Dermis blood vessel endothelial cell (primary cell): ENCODE results near the gene KIRREL3. TPM values are rescaled to one million over a fixed set of nuclear protein-coding genes. Genes with fewer than 3 reads are reported as not detected.

Source experiments
- DNase-seq: peaks from one replicate; pipeline ENCODE4 v3.0.0; 2010
- total RNA-seq: library from RNA; depleted of rRNA; stranded (reverse); fragments of >200 nt; gene quantifications from 2 replicates; pipeline ENCODE4 v1.2.3, GENCODE V29; 2014

The KIRREL3 gene
- total RNA-seq, 1 donor from 2014 or later, result not detected

DNA sequence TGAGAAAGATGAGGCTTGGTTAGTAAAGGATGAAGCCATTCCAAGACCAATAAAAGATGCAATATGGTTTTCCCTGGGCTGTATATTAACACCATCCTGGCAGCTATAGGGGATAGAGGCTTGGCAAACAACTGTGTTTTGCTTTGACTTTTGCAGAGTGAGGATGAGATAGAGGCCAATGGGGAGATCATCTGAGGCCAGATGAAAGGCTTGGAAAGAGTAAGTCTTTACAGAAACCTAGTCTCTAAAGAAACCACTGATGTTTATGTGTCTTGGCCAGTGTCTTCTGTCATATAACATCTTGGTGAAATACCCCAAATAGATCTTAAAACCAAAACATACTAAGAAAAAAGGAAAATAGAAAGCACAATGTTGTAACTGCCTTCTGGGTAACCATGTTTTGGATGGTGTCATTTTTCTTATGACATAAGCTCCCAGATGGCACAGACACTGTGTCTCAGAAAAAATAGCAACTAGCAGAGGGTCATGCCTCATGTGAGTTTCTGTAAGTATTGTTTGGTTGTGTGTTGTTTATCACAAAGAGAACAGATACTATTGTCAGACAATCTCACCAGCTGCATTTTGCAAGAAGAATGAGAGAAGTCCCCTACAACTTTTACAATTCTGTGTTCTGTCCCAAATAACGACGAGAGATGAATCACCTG lies 339.7 kb downstream of the KIRREL3 start:
- DNase-seq, result no peak

DNA sequence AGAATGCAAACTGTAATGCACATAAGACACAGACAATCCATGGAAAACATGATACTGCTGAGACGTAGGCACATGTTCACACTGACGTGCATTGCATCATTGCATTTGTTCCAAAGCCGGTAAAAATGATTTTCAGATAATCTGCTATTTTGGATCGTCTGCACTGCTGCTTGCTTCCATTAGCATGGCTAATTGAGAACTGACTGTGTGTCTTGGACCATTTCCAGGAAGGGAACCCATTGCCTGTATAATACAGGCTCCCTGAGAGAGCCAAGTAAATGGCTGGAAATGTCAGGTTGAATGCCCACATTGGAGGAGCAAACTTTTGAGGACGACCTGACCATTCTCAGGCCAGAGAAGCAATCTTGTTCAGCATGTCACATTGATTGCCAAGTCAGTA lies 340.2 kb downstream of the KIRREL3 start:
- DNase-seq, result no peak

GRCh38 chr11:126658306-126659056 lies 342.1 kb downstream of the KIRREL3 start:
- no peak for DNase-seq

DNA sequence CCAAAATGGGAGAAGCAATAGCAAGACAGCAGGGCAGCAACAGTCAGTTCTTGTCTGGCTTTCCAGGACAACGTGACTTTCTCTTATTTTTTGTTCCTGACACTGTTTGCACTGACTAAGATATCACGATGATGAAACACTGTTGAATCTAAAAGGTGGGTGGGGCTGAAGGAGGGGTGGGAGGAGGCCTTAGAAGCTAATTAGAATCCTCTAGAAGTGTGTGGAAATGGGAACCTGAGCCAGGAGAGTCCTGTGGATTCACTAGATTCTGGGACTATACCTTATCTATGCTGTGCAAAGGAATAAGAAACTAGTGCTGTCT lies 344.8 kb downstream of the KIRREL3 start:
- DNase-seq, result no peak

DNA sequence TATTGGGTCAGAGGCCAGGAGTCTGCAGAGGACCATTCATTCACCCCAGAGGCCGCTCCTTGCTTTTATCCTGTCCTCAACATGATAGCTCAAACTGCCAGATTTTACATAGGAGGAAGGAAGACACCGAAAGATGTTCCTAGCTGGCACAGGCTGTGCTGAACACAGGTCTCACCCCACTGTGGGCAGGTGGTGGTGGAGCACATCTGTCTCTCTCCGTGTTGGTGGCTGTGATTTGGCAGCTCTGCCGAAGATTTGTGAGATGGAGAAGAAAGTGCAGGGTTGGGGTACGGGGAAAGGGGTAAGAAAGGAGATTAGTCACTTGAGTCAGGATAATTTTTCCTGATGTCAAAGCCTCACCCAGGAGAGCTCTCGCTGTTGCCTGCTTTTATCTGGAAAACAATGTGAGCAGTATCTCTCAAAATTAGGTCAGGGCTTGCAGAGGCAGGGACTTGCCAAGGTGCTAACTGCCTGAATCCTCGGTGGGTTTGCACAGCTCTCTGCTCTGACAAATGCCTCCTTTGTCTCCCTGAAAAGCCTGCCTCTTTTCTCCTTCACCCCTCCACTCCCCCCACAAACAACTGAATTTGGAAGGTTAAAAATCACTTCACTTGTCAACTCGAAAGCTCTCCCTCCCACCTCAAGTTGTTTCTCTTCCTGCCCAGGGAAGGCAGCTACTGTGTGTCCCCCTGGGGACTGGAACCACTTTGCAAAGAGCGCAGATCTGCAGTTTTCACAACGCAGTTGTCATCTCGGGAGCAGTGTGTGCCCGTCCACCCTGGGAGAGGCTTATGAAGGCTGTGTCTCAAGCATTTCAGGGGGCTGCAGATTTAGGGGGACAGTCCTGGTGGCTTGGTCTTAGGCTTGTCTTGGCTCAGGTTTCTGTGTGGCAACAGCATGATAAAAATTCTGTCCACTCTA lies 345.4 kb downstream of the KIRREL3 start:
- DNase-seq, result no peak

DNA sequence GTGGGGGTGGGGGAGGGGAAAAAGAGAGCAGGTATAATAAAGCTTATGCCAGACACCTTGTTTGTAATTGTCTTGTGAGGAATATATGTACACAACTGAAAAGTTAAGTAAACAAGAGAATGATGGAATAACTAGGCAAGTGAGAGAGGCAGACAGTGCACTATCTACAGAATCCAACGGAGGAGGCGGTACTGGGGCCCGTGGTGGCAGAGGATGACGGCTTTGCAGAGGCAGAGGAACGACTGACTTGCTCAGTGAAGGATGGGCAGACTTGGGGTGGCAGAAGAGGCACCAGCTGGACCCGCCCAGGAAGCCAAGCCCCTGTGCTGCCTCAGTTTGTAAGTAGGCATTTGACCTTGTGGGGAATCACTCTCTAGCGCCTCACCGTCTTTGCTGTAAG lies 347.5 kb downstream of the KIRREL3 start:
- DNase-seq, result no peak

DNA sequence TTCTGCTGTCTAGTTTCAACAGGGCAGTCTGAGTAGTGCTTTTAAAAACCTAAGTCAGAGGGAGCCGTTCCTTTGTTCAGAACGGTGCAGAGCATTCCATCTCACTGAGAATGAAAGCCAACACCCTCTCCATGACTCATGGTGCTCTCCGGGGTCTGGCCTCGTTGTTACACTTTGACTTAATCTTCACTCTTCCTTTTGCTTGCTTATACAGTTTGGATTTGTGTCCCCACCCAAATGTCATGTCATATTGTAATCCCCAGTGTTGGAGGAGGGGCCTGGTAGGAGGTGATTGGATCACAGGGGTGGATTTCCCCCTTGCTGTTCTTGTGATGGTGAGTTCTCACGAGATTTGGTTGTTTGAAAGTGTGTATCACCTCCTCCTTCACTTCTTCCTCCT lies 352.8 kb downstream of the KIRREL3 start:
- no peak for DNase-seq

DNA sequence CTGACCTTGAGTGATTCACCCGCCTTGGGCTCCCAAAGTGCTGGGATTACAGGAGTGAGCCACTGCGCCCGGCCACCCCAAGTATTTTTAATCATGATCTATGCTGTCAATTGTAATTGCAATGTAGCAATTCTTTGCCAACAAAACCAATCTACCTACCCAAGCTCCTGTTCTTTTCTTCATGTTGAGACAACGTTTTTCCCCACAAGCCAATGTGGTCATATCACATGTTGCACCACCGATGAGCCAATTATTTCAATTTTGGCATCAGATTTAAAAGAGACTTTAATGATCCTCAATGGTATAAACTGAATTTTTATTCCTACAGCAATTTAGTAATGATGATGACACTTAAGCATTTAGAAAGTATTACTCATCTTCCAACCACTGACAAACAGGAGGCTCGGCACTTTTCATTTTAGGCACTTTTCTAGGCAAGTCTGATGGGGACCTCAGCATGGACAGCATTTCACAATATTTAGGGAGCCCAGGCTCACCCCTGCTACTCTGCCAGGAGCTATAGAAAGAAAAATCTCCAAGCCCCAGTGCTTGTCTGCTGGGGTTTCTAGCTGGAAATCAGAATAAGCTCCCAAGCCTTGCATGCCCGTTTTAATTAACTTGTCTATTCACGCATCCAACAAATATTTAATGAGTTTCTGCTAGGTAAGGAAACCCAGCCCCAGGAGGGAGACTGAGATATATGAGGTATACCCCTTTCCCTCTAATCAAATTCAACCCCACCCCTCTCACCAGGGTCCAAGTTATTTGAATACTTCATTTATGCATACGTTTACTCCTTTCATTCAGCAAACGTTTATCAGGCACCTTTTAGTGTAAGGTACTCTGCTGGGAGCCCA lies 353.6 kb downstream of the KIRREL3 start:
- no peak for DNase-seq

- DNase-seq, result no peak
These were observed 355.4 kb downstream of the KIRREL3 start for GRCh38 chr11:126645186-126645585.

DNA sequence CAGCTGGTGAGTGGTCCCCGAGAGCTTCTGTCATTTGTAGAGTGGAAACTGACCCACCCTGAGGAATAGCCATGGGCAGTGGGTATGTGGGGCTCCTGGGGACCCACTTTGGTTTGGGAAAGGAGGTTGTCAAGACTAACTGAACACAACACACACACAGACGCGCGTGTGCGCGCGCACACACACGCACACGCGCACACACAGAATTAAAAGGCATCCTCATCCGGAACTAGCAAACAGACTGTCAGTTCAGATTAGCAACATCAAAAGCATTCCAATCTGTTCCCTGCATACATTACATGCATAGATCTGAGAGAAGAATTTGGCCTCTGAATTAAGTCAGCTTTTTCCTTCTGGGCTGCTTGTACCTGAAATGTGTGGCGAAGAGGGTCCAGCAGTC lies 360.4 kb downstream of the KIRREL3 start:
- no peak for DNase-seq

GRCh38 chr11:126639692-126640091 lies 360.9 kb downstream of the KIRREL3 start:
- DNase-seq, result no peak

DNA sequence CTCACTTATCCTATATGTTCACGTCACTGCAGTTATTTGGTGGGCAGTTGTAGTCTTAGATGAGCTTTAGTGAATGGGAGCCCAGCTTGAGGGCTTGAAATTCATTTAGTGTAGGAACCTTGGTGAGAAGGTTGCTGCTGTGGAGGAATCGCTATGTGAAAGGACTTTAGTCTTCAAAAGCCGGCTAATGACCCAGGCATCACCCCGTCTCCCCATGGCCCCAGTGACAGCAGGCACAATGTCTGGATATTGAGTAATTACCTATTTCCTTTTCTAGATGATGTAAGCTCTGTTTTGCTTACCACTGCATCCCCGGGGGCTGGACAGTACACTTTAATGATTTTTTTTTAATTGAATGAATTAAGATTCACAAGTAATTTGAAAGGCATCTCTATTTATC lies 361.9 kb downstream of the KIRREL3 start:
- no peak for DNase-seq

- no peak for DNase-seq
These were observed 362.8 kb downstream of the KIRREL3 start for GRCh38 chr11:126637795-126638175.

DNA sequence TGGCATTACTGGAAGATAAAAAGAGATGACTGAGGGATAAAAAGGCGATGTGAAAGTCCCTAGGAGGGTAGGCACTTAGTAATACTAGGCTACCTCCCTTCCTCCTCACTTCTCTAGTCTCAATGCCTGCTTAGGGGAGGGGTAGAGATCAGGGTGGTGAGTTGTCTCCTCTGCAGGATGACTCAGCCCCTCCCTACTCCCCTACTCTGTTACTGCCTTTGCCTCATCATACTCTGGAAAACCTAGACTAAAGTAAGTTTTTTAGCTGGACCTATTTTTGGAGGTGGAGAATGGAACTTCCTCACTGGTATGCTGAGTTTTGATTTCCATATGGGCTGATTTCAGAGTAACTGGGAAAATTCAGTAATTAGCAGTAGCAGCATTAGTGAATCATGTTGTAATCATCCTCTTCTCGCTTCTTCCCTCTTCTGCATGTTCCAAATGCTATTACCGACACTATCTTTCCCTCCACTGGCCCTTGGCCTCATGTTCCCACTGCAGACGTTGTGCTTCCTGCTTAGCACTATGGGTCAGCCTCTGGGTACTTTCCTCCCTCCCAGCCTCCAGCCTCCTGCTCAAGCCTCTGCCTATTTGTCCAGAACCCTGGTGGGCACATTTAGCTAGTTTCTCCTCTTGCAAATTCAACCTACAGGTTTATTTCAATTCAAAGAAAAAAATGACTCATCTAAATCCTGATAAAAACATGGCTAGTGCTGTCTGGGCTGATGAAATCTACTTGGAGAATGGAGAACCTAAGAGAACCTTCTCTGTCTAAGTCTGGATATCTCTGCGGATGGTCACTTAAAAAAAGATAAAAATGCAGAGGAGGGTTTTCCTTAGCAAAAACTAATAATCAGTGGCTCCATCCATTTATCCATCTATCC lies 363.4 kb downstream of the KIRREL3 start:
- DNase-seq, result no peak

DNA sequence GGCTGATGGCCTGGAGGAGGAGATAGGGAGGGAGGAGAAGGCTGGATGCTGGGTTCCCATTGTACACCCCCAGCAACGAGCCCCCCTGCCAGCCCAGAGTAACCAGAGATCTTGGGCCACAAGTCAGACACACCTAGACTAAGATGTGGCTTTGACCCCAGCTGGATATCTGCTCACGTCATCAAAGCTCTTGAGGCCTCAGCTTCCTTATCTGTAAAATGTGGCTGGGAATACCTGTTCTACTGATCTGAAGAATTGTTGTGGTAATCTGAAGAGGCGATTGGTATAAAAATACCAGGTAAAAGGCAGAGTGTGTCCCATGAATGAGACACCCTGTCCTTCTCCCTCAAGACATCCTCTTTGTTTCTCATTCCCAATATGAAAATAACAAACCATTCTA lies 365.1 kb downstream of the KIRREL3 start:
- no peak for DNase-seq

DNA sequence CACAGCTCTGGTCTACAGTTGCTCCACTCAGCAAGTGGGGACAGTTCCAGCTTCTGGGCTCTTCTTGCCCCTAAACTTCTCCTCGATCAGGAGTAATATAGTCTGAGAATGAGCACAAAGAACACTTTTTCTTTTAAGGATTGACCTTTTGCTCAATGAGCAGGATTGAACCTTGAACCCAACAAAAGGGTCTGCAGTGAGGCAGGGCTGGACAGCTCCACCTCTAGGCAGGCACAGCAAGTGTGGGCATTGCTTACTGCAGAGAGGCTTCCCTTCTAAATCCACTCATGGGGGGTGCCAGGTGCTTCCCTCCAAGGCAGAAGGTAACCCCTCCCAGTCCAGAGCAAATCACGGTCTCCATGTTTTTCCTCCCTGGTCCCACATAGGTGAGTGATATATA lies 365.6 kb downstream of the KIRREL3 start:
- no peak for DNase-seq

DNA sequence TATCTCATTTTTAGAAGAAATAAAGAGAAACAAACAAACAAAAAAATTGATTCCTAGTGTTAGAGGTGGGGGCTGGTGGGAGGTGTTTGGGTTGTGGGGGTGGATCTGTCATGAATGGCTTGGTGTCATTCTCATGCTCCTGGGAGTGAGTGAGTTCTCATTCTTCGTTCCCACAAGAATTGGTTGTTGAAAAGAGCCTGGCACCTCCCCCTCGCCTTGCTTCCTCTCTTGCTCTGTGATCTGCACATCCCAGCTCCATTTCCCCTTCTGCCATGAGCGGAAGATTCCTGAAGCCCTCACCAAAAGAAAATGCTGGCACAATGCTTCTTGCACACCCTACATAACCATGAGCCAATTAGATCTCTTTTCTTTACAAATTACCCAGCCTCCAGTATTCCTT lies 367.2 kb downstream of the KIRREL3 start:
- DNase-seq, result no peak

GRCh38 chr11:126630893-126631798 lies 369.4 kb downstream of the KIRREL3 start:
- DNase-seq, result no peak

DNA sequence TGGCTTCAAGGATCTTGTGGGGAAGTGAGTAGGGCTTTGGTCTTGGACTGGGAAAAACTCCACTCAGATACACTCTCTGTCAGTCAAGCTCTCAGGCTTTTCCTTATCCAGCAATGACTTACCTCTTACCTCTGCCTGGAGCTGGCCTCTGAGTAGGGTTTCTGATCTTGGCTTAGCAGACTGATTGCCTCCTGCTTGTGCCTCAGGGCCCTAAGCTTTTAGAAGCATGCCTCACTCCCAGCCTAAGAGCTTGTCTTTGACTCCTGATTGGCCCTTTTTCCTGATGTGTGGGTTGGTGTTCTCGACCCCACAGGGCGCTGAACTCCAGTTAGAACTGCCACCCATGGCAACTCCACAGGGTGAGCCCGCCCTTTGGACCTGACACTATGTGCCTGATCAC lies 370.1 kb downstream of the KIRREL3 start:
- no peak for DNase-seq
